Left renal pelvis (tissue), 4 donors: ENCODE measurements around the gene TESMIN. TPM values are rescaled to one million over a fixed set of nuclear protein-coding genes. Genes with fewer than 3 reads are reported as not detected.

Experiments
- DNase-seq, 4 donors: peaks; one replicate each; pipeline ENCODE4 v3.0.0-alpha.2; 2013; ENCODE audit warnings: low read depth in 4 of 4, low spot score in 3 of 4
- polyA plus RNA-seq, 4 donors: library from polyadenylated mRNA; unstranded; fragments of 120-200 nt; gene quantifications; one replicate each; pipeline ENCODE4 v1.2.1, GENCODE V29; 2013; ENCODE audit not compliant: insufficient read length in 4 of 4

The TESMIN gene
- polyA plus RNA-seq, 4 donors, result 1.1 to 22.0 (median 17.1) TPM

GRCh38 chr11:68763181-68763721, 11.9 kb upstream of the TESMIN start:
- DNase-seq, result no peak

GRCh38 chr11:68762481-68762880, 11.2 kb upstream of the TESMIN start:
- DNase-seq, result no peak

GRCh38 chr11:68761801-68762200, 10.5 kb upstream of the TESMIN start:
- no peak for DNase-seq

GRCh38 chr11:68759991-68760390, 8.7 kb upstream of the TESMIN start:
- no peak for DNase-seq

- no peak for DNase-seq
These were observed 6.4 kb upstream of the TESMIN start for GRCh38 chr11:68757711-68758110.

- DNase-seq, result no peak
These were observed 4.9 kb upstream of the TESMIN start for GRCh38 chr11:68756171-68756766.

- no peak for DNase-seq
These were observed 2.0 kb upstream of the TESMIN start for GRCh38 chr11:68753300-68753699.

GRCh38 chr11:68751004-68751325, 355 bp downstream of the TESMIN start:
- no peak for DNase-seq

- DNase-seq, result no peak
These were observed 921 bp downstream of the TESMIN start for GRCh38 chr11:68750195-68751003.

- DNase-seq, result no peak
These were observed 1.8 kb downstream of the TESMIN start for GRCh38 chr11:68749229-68750123.

GRCh38 chr11:68748061-68748460, 3.3 kb downstream of the TESMIN start:
- DNase-seq, result no peak

GRCh38 chr11:68743539-68743938, 7.8 kb downstream of the TESMIN start:
- no peak for DNase-seq

GRCh38 chr11:68741463-68741862, 9.9 kb downstream of the TESMIN start:
- DNase-seq, result no peak

GRCh38 chr11:68735646-68736045, 15.7 kb downstream of the TESMIN start:
- no peak for DNase-seq

- no peak for DNase-seq
These were observed 16.2 kb downstream of the TESMIN start for GRCh38 chr11:68735125-68735524.

GRCh38 chr11:68734111-68734510, 17.2 kb downstream of the TESMIN start:
- no peak for DNase-seq

GRCh38 chr11:68727783-68728182, 23.5 kb downstream of the TESMIN start:
- DNase-seq, result no peak

GRCh38 chr11:68724293-68724692, 27.0 kb downstream of the TESMIN start:
- DNase-seq, result no peak

GRCh38 chr11:68722143-68722542, 29.2 kb downstream of the TESMIN start:
- no peak for DNase-seq

- no peak for DNase-seq
These were observed 30.2 kb downstream of the TESMIN start for GRCh38 chr11:68721075-68721474.

- DNase-seq, result no peak
These were observed 35.7 kb downstream of the TESMIN start for GRCh38 chr11:68715456-68716122.
